Stimulated activated CD4-positive, alpha-beta T cell treated with anti-CD3 and anti-CD28 coated beads, Interleukin-12 subunit alpha, Interleukin-12 subunit beta, amount 100 ng/mL, for 24 hours (primary cell): Measurements from ENCODE around the gene TMEM63C.
"Not testable (repeated sequence)": the region's sequence is repeated elsewhere in the genome, so short reads cannot be mapped to it uniquely, and the experiment has no call there.

ENCODE experiments used
- DNase-seq, 2 experiments: peaks; one replicate each; pipeline ENCODE4 v3.0.0-alpha.2; 2020; ENCODE audit warnings: low read depth in 2 of 2

Gene TMEM63C

GRCh38 chr14:77154421-77154820 is 27.2 kb upstream of the TMEM63C start:
- no peak for DNase-seq

- no peak for DNase-seq
Observed at GRCh38 chr14:77155083-77155482, 26.5 kb upstream of the TMEM63C start.

GRCh38 chr14:77157740-77158139 is 23.9 kb upstream of the TMEM63C start:
- DNase-seq: no peak

GRCh38 chr14:77158175-77158881 is 23.3 kb upstream of the TMEM63C start:
- no peak for DNase-seq

- DNase-seq: no peak
Observed at GRCh38 chr14:77158882-77159255, 22.7 kb upstream of the TMEM63C start.

- DNase-seq: no peak
Observed at GRCh38 chr14:77161011-77161410, 20.6 kb upstream of the TMEM63C start.

- DNase-seq: no peak
Observed at GRCh38 chr14:77170045-77170444, 11.6 kb upstream of the TMEM63C start.

GRCh38 chr14:77172916-77173315 is 8.7 kb upstream of the TMEM63C start:
- DNase-seq: no peak

GRCh38 chr14:77173911-77174617 is 7.5 kb upstream of the TMEM63C start:
- DNase-seq: not testable (repeated sequence)

- no peak for DNase-seq
Observed at GRCh38 chr14:77175843-77176242, 5.8 kb upstream of the TMEM63C start.

GRCh38 chr14:77177702-77178101 is 3.9 kb upstream of the TMEM63C start:
- DNase-seq: no peak

GRCh38 chr14:77178656-77179055 is 2.9 kb upstream of the TMEM63C start:
- no peak for DNase-seq

- no peak for DNase-seq
Observed at GRCh38 chr14:77180726-77181602, 634 bp upstream of the TMEM63C start.

- no peak for DNase-seq
Observed at GRCh38 chr14:77183896-77184295, 2.3 kb downstream of the TMEM63C start.

GRCh38 chr14:77184396-77185092 is 2.9 kb downstream of the TMEM63C start:
- DNase-seq: no peak

- DNase-seq: no peak
Observed at GRCh38 chr14:77185093-77185465, 3.5 kb downstream of the TMEM63C start.

GRCh38 chr14:77186911-77187648 is 5.5 kb downstream of the TMEM63C start:
- no peak for DNase-seq

GRCh38 chr14:77187649-77188012 is 6.0 kb downstream of the TMEM63C start:
- DNase-seq: no peak

GRCh38 chr14:77189479-77189878 is 7.9 kb downstream of the TMEM63C start:
- DNase-seq: no peak

GRCh38 chr14:77190977-77191376 is 9.4 kb downstream of the TMEM63C start:
- DNase-seq: no peak

GRCh38 chr14:77194706-77195105 is 13.1 kb downstream of the TMEM63C start:
- DNase-seq: no peak
